Tibial nerve (tissue), 4 donors: Measurements from ENCODE around the gene AFAP1.

Experiments used
- EP300 ChIP-seq, 2 donors: sonication (generic); formaldehyde crosslinking; IDR thresholded peaks; one replicate each; pipeline ENCODE4 v1.6.1; 2017; ENCODE audit warnings: antibody characterized with exemption in 2 of 2, mild to moderate bottlenecking in 1 of 2
- TF ChIP-seq, protein P1 (sequence below), 5 experiments: fragments of 200-600 bp in 3 of 5; fragments of 450-650 bp in 2 of 5; sonication (generic) in 3 of 5; IDR thresholded peaks; one replicate each; pipeline ENCODE4 v1.5.1; 2016 to 2019; ENCODE audit warnings: antibody characterized with exemption in 5 of 5, mild to moderate bottlenecking in 3 of 5, moderate library complexity in 2 of 5

DNA sequence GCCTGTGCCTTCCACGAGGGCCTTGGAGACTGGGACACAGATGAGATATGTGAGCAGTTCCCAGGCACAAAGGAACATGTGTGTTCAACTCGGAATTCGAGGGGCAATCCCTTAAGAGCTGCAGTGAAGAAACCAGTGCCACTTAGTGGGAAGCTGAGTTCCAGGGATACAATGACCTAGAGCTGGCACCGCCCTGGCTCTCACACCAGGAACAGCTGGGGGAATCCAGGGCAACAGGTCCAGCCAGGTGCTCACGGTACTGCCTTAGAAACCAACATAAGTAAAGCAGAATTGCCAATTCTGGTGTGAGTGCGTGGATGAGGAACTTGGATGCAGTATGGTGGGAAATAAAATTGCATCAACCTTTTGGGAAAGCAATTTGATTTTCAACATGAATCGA, 122.9 kb downstream of the AFAP1 start:
- TF ChIP-seq, protein P1, sequence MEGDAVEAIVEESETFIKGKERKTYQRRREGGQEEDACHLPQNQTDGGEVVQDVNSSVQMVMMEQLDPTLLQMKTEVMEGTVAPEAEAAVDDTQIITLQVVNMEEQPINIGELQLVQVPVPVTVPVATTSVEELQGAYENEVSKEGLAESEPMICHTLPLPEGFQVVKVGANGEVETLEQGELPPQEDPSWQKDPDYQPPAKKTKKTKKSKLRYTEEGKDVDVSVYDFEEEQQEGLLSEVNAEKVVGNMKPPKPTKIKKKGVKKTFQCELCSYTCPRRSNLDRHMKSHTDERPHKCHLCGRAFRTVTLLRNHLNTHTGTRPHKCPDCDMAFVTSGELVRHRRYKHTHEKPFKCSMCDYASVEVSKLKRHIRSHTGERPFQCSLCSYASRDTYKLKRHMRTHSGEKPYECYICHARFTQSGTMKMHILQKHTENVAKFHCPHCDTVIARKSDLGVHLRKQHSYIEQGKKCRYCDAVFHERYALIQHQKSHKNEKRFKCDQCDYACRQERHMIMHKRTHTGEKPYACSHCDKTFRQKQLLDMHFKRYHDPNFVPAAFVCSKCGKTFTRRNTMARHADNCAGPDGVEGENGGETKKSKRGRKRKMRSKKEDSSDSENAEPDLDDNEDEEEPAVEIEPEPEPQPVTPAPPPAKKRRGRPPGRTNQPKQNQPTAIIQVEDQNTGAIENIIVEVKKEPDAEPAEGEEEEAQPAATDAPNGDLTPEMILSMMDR (IDR thresholded peaks at IDR 0.05): no peak
- no peak for TF ChIP-seq EP300 (IDR thresholded peaks at IDR 0.05)
